COLO668 (cell line): ENCODE results near the gene ZNF677.

Experiments
- DNase-seq: peaks from one replicate; lab custom pipeline; 2025; ENCODE audit not compliant: unreplicated experiment; lab: John Stamatoyannopoulos, UW

Gene ZNF677

GRCh38 chr19:53193535-53194222 is 61.0 kb downstream of the ZNF677 start:
- no peak for DNase-seq

DNA sequence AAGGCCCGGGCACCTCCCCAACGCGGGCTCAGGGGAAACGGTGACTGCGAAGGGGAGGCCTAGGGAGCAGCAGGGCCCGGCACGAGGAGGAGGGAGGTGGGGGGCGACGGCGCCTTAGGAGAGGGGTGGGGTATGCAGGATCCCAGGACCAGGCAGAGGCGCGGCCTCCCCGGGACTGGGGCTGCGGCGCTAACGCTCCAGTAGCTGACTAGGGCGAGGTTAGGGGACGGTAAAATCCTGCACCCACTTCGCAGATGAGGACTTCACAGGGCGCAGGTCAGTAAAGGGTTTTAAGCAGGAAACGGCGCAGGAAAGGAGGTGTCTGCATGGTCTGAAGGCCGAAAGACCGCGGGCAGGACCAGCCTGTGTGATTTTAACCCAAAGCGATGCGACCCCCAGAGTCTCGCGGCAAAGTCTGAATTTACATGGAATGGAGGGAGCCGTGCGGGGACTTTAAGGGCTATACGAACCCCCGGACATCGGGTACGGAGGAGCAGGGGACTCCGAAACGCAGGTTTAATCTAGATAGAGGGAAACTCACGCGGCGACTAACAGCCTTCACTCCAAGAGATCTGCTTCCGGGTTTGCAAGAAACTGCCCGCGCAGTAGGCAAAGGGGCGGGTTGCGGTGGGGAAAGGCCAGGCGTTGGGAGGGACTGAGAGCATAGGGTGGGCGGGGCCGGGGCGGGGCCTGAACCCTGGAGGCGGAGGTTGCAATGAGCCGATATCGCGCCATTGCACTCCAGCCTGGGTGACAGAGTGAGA is 61.7 kb downstream of the ZNF677 start, which contains the start of gene ZNF665:
ZNF665 (minus strand) TSS at position 588 of the 764 bp plus-strand sequence. CDS start 10,460 bp downstream, outside the sequence.
- DNase-seq, result peak; percentile 88

DNA sequence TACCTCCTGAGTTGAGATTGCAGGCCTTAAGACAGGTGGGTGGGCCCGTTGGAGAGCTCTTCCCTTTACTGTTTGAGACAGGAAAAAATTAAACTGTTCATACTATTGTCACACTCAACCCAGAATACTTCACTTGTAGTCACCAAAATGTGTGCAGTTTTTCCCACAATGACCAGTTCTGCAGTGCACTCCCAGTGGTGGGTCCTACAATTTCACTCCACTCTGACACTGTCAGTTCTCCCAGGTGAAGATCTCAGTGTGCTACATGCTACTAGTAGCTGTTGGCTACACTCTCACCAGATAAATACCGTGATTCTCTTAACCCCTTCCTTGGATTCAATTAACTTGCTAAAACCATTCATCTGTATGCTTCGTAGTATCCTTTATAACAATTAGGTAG is 64.4 kb downstream of the ZNF677 start:
- DNase-seq, result no peak

- peak; percentile 1 for DNase-seq
Measured at GRCh38 chr19:53189691-53190198, 64.9 kb downstream of the ZNF677 start.
